ENCODE results near the gene CRYAB. TPM values are rescaled to one million over a fixed set of nuclear protein-coding genes. Genes with fewer than 3 reads are reported as not detected.
"Not testable (repeated sequence)": the region's sequence is repeated elsewhere in the genome, so short reads cannot be mapped to it uniquely, and the experiment has no call there.

Gene CRYAB
- total RNA-seq, 6 experiments from 2014 or later = 49.6 to 125 (median 103) TPM

DNA sequence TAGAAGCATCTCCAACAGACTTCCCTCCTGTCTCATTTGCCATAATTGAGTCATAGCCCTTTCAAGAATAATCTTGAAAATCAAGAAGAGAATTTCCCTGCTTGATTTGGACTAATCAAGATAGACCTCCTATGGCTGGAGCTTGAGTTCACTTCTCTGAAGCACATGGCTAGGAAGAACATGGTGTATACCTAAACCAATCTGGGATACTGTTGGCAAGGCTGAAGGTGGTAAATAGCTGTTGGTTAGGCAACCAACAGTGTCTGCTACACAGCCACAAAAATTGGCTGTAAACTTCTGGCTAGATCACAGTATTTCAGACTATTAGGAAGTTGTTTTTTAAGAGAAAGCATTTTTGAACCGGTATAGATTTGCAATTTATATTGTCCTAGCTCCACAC is 4.9 kb downstream of the CRYAB start:
- TF ChIP-seq, protein P1, sequence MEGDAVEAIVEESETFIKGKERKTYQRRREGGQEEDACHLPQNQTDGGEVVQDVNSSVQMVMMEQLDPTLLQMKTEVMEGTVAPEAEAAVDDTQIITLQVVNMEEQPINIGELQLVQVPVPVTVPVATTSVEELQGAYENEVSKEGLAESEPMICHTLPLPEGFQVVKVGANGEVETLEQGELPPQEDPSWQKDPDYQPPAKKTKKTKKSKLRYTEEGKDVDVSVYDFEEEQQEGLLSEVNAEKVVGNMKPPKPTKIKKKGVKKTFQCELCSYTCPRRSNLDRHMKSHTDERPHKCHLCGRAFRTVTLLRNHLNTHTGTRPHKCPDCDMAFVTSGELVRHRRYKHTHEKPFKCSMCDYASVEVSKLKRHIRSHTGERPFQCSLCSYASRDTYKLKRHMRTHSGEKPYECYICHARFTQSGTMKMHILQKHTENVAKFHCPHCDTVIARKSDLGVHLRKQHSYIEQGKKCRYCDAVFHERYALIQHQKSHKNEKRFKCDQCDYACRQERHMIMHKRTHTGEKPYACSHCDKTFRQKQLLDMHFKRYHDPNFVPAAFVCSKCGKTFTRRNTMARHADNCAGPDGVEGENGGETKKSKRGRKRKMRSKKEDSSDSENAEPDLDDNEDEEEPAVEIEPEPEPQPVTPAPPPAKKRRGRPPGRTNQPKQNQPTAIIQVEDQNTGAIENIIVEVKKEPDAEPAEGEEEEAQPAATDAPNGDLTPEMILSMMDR (IDR thresholded peaks at IDR 0.05) = no peak
- Mint-ChIP-seq H3K4me1 (ENCODE audit: low read depth) (peaks cover 26% of the 10 kb centered on the region), H3K27ac (no peak overlapping the region), H3K27me3 (ENCODE audit: insufficient read depth) (peaks cover 4% of the 10 kb centered on the region), H3K9me3 (no peaks in the 10 kb centered on the region), H3K36me3 (ENCODE audit: low read depth) (peaks cover 8% of the 10 kb centered on the region; the same call in 1 of the 2 replicates), H3K4me3 (no peak overlapping the region)
- DNase-seq = no peak

DNA sequence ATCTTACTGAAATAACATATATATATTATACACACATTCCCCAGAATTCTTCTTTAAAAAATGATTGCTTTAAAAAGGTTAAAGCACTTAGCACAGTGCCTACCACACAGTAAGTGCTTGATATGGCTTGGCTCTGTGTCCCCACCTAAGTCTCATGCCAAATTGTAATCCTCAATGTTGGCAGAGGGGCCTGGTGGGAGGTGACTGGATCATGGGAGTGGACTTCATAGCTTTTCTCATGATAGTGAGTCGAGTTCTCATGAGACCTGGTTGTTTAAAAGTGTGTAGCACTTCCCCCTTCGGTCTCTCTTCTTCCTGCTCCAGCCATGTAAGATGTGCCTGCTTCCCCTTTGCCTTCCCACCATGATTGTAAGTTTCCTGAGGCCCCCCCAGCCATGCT is 6.2 kb downstream of the CRYAB start:
- peaks cover 8% of the 10 kb centered on the region; the same call in 1 of the 2 replicates for H3K36me3 Mint-ChIP-seq (ENCODE audit: low read depth)
- peaks cover 2% of the 10 kb centered on the region for H3K27me3 Mint-ChIP-seq (ENCODE audit: insufficient read depth)
- no peak for DNase-seq
- H3K9me3 Mint-ChIP-seq = no peaks in the 10 kb centered on the region
- no peak overlapping the region for H3K27ac Mint-ChIP-seq
- H3K4me3 Mint-ChIP-seq = no peak overlapping the region
- TF ChIP-seq, protein P1 (IDR thresholded peaks at IDR 0.05) = no peak
- peaks cover 13% of the 10 kb centered on the region; the same call in 1 of the 2 replicates for H3K4me1 Mint-ChIP-seq (ENCODE audit: low read depth)

DNA sequence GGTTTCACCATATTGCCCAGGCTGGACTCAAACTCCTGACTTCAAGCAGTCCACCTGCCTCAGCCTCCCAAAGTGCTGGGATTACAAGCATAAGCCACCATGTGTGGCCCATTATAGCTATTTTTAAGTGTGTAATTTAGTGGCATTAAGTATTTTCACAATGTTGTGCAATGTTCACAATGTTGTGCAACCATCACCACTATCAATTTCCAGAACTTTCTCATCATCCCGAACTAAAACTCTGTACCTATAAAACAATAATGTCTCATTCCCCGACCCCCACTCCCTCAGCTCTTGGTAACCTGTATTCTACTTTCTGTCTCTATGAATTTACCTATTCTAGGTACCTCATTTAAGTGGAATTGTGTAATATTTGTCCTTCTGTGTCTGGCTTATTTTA is 24.7 kb downstream of the CRYAB start:
- no peak overlapping the region for H3K4me3 Mint-ChIP-seq
- no peak for DNase-seq
- TF ChIP-seq, protein P1 (IDR thresholded peaks at IDR 0.05) = no peak
- no peak overlapping the region for H3K27ac Mint-ChIP-seq
- no peaks in the 10 kb centered on the region for H3K36me3 Mint-ChIP-seq (ENCODE audit: low read depth)
- peaks cover 10% of the 10 kb centered on the region for H3K27me3 Mint-ChIP-seq (ENCODE audit: insufficient read depth)
- no peaks in the 10 kb centered on the region for H3K4me1 Mint-ChIP-seq (ENCODE audit: low read depth)
- peaks cover 3% of the 10 kb centered on the region for H3K9me3 Mint-ChIP-seq

DNA sequence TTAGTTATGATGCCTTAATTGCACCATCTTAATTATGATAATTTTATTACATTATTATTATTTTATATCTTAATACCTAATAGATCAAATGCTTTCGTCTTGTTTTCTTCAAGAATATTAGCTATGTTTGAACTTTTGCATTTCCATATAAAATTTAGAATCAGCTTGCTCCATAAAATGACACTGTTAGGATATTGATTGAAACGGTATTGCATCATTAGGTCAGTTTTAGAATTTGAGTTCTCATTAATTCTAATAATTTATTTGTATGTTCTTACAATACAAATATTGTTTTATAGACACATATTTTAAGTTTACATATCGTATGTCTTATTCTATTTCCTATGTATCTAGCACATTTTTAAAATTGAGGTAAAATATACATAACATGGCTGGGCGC is 25.5 kb downstream of the CRYAB start:
- no peak for DNase-seq
- Mint-ChIP-seq H3K4me3 (no peak overlapping the region), H3K36me3 (ENCODE audit: low read depth) (no peaks in the 10 kb centered on the region), H3K4me1 (ENCODE audit: low read depth) (no peaks in the 10 kb centered on the region), H3K9me3 (no peaks in the 10 kb centered on the region), H3K27me3 (ENCODE audit: insufficient read depth) (peaks cover 7% of the 10 kb centered on the region), H3K27ac (no peak overlapping the region)
- TF ChIP-seq, protein P1 (IDR thresholded peaks at IDR 0.05) = no peak

DNA sequence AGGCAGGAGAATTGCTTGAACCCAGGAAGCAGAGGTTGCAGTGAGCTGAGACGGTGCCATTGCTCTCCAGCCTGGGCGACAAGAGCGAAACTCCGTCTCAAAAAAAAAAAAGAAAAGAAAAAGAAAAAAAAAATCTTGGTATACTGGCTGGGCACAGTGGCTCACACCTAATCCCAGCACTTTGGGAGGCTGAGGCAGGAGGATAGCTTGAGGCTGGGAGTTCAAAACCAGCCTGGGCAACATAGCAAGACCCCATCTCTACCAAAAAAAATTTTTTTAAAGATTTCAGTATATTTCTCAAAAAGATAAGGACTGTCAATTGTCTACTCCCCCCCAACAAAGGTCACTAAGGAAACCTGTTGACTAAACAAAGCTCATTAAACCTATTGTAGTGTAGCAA is 26.5 kb downstream of the CRYAB start:
- H3K27me3 Mint-ChIP-seq (ENCODE audit: insufficient read depth); H3K36me3 Mint-ChIP-seq (ENCODE audit: low read depth); H3K4me1 Mint-ChIP-seq (ENCODE audit: low read depth); H3K4me3 Mint-ChIP-seq; H3K27ac Mint-ChIP-seq; H3K9me3 Mint-ChIP-seq; DNase-seq: not testable (repeated sequence)

DNA sequence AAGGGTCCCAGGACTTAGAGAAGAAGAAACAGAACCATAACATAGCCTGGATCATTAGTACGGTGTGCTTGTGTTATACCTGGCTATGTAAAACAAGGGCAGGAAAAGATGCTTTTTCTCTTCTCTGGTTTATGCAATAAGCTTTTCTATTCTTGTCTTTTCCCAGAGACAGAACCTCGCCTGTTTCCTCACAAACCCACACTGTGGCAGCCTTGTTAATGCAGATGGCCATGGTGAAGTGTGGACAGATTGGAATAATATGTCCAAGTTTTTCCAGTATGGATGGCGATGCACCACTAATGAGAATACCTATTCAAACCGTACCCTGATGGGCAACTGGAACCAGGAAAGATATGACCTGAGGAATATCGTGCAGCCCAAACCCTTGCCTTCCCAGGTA is 29.4 kb downstream of the CRYAB start:
- H3K4me1 Mint-ChIP-seq (ENCODE audit: low read depth) = peaks cover 17% of the 10 kb centered on the region
- no peak overlapping the region for H3K27ac Mint-ChIP-seq
- peaks cover 5% of the 10 kb centered on the region for H3K36me3 Mint-ChIP-seq (ENCODE audit: low read depth)
- no peaks in the 10 kb centered on the region for H3K9me3 Mint-ChIP-seq
- no peaks in the 10 kb centered on the region for H3K27me3 Mint-ChIP-seq (ENCODE audit: insufficient read depth)
- TF ChIP-seq, protein P1 (IDR thresholded peaks at IDR 0.05) = no peak
- no peak for DNase-seq
- no peak overlapping the region for H3K4me3 Mint-ChIP-seq

Data from HFFc6 (cell line).